ENCODE data around the gene PCDHGB2.
"Not testable (repeated sequence)": the region's sequence is repeated elsewhere in the genome, so short reads cannot be mapped to it uniquely, and the experiment has no call there.

PCDHGB2 gene

DNA sequence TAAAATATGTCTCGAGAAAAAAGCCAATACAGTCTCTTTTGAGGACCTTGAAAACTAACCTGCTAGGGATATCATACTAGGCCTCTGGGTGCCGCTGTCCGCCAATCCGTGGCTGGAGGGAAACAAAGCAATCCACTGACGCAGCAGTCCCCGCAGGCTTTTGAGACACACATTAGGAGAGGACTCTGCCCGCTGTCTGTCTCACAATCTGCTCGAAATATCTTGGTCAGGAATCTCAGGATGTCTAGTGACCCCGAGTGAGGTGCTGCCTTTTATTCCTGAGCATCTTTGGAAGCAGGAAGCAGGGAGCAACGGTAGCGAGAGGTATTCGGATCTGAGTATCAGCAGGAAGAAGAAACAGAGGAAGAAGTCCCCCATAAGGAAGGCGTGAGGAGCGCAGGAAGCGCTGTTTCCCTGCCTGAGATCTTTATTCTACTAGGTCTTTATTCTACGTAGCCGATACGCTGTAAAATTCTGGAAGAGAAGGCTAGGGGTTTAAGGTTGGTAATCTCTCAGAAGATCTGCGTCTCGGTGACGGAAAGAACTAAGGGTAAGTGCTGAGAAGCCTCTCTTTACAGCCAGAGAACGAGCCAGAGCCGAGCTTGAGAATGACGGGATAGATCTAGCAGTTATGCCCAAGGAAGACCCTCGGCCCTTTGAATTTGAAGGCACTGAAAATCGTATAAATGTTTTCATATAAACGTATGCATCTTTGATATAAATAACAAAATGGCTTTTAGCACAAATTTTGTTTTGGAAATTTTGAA is 33.5 kb upstream of the PCDHGB2 start:
- H3K4me3 ChIP-seq (ENCODE audit: low read depth, low read length), result peak overlapping the region; percentile 67
- peak; percentile 51 for DNase-seq (ENCODE audit: low read depth)
- TF ChIP-seq, protein P1, sequence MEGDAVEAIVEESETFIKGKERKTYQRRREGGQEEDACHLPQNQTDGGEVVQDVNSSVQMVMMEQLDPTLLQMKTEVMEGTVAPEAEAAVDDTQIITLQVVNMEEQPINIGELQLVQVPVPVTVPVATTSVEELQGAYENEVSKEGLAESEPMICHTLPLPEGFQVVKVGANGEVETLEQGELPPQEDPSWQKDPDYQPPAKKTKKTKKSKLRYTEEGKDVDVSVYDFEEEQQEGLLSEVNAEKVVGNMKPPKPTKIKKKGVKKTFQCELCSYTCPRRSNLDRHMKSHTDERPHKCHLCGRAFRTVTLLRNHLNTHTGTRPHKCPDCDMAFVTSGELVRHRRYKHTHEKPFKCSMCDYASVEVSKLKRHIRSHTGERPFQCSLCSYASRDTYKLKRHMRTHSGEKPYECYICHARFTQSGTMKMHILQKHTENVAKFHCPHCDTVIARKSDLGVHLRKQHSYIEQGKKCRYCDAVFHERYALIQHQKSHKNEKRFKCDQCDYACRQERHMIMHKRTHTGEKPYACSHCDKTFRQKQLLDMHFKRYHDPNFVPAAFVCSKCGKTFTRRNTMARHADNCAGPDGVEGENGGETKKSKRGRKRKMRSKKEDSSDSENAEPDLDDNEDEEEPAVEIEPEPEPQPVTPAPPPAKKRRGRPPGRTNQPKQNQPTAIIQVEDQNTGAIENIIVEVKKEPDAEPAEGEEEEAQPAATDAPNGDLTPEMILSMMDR (IDR thresholded peaks at IDR 0.05; ENCODE audit: low read depth, low read length, missing control alignments), result peak; percentile 71

DNA sequence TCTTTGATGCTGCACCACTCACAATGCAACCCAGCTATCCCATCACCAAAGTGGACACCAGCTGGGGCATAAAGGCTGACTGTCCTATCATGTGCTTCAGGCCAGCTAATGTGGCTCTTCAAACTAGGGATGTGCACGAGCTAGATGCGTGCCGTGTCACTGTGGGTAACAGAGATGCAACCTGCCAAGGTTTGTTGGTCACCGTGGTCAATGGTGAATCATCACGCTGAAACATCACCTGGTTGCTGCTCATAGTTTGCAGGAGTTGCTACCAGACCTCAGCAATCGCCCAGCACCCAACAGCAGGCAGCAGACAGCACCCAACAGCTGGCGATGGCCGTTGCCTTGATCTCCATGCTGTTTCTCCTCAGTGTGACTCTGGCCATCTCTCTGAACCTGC is 31.6 kb upstream of the PCDHGB2 start:
- TF ChIP-seq, protein P1 (IDR thresholded peaks at IDR 0.05; ENCODE audit: low read depth, low read length, missing control alignments), result no peak
- H3K4me3 ChIP-seq (ENCODE audit: low read depth, low read length), result no peak overlapping the region
- DNase-seq (ENCODE audit: low read depth), result no peak

DNA sequence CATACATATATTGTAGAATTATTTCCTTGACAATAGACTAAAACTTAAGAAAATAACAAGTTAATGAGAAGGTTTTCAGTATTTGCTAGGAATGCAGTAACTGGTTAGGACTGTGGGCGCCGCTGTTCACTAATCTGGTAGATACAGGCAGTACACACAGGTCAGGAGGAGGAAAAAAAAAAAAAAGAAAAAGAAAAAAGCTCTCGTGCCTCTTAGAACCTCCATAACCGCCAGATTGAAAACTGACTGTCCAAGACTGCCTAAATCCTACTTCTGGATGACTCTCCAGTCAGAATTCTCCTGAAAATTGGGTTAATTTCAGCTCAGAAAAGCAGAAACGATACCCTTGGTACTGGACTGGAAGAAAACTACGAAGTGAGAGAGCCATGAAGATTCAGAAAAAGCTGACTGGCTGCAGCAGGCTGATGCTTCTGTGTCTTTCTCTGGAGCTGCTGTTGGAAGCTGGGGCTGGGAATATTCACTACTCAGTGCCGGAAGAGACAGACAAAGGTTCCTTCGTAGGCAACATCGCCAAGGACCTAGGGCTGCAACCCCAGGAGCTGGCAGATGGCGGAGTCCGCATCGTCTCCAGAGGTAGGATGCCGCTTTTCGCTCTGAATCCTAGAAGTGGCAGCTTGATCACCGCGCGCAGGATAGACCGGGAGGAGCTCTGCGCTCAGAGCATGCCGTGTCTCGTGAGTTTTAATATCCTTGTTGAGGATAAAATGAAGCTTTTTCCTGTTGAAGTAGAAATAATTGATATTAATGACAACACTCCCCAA is 29.3 kb upstream of the PCDHGB2 start, which contains the start of gene PCDHGA1:
TSS of gene PCDHGA1 (plus strand) at position 216 of the 782 bp plus-strand sequence.
- TF ChIP-seq, protein P1 (IDR thresholded peaks at IDR 0.05; ENCODE audit: low read depth, low read length, missing control alignments), result peak; percentile 35
- no peak within 1 kb of the TSS for H3K4me3 ChIP-seq (ENCODE audit: low read depth, low read length)
- DNase-seq (ENCODE audit: low read depth), result no peak

DNA sequence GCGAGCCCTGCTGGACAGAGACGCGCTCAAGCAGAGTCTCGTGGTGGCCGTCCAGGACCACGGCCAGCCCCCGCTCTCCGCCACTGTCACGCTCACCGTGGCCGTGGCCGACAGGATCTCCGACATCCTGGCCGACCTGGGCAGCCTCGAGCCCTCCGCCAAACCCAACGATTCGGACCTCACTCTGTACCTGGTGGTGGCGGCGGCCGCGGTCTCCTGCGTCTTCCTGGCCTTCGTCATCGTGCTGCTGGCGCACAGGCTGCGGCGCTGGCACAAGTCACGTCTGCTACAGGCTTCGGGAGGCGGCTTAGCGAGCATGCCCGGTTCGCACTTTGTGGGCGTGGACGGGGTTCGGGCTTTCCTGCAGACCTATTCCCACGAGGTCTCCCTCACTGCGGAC is 27.2 kb upstream of the PCDHGB2 start:
- not testable (repeated sequence) for H3K4me3 ChIP-seq (ENCODE audit: low read depth, low read length); DNase-seq (ENCODE audit: low read depth)

DNA sequence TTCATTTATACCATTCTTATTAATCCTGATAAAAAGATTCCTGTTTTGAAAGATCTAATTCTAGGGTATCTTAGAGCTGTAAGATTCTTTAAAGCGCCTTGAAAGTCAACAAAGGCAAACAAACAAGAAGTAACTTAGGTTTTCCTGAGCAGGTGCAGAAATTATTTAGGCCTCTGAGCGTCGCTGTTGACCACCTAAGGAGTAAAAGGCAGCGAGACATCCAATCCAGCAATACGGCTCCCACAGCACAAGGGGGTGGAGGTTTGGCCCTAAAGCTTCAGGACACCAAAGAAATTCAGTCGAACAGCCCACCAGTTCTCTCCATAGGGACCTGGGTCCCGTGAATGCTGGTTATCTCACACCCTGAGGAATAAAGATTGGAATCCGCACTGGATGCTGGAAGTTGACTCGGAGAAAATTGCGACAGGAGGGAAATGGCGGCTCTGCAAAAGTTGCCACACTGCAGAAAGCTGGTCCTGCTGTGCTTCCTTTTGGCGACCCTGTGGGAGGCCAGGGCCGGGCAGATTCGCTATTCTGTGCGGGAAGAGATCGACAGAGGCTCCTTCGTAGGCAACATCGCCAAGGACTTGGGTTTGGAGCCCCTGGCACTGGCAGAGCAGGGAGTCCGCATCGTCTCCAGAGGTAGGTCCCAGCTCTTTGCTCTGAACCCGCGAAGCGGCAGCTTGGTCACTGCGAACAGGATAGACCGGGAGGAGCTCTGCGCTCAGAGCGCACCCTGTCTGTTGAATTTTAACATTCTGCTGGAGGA is 21.1 kb upstream of the PCDHGB2 start, which contains the start of gene PCDHGA2:
TSS of gene PCDHGA2 (plus strand) at position 223 of the 769 bp plus-strand sequence.
- TF ChIP-seq, protein P1 (IDR thresholded peaks at IDR 0.05; ENCODE audit: low read depth, low read length, missing control alignments), result peak; percentile 48
- no peak within 1 kb of the TSS for H3K4me3 ChIP-seq (ENCODE audit: low read depth, low read length)
- no peak for DNase-seq (ENCODE audit: low read depth)

DNA sequence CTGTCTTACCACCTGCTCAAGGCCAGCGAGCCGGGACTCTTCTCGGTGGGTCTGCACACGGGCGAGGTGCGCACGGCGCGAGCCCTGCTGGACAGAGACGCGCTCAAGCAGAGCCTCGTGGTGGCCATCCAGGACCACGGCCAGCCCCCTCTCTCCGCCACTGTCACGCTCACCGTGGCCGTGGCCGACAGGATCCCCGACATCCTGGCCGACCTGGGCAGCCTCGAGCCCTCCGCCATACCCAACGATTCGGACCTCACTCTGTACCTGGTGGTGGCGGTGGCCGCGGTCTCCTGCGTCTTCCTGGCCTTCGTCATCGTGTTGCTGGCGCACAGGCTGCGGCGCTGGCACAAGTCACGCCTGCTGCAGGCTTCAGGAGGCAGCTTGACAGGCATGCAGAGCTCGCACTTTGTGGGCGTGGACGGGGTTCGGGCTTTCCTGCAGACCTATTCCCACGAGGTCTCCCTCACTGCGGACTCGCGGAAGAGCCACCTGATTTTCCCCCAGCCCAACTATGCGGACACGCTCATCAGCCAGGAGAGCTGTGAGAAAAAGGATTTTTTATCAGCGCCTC is 18.9 kb upstream of the PCDHGB2 start:
- not testable (repeated sequence) for DNase-seq (ENCODE audit: low read depth); H3K4me3 ChIP-seq (ENCODE audit: low read depth, low read length)

DNA sequence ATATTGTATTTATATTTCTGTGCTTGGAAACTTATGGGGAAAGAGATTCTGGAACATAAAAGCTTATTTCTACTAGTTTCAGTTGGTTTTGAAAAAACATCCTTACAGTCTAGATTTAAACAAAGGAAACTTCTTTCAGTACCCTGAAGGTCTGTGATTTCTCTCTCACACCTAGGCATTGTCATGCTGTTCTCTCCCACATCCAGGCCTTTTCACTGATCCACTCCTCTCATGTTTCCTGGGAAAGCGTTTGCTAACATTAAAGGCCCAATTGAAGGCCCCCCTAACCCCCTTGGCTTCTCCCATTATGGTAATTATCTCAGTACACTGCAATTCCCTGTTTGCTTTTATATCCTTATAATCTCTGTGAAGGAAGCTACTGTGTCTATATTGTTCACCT is 17.0 kb upstream of the PCDHGB2 start:
- DNase-seq (ENCODE audit: low read depth), result no peak
- no peak overlapping the region for H3K4me3 ChIP-seq (ENCODE audit: low read depth, low read length)
- TF ChIP-seq, protein P1 (IDR thresholded peaks at IDR 0.05; ENCODE audit: low read depth, low read length, missing control alignments), result no peak
